Measurements from ENCODE around the gene TRAM2. TPM values are rescaled to one million over a fixed set of nuclear protein-coding genes. Genes with fewer than 3 reads are reported as not detected.

The TRAM2 gene
- total RNA-seq, 1 donor from 2014 or later, result 320 TPM

GRCh38 chr6:52570291-52570700 is 6.6 kb downstream of the TRAM2 start:
- H3K9me3 Mint-ChIP-seq (ENCODE audit: unreplicated experiment), result no peaks in the 10 kb centered on the region
- H3K4me3 Mint-ChIP-seq (ENCODE audit: unreplicated experiment), result peak overlapping the region; percentile 93
- H3K27me3 Mint-ChIP-seq (ENCODE audit: unreplicated experiment), result no peaks in the 10 kb centered on the region
- H3K36me3 Mint-ChIP-seq (ENCODE audit: unreplicated experiment), result peaks cover 40% of the 10 kb centered on the region
- peak overlapping the region; percentile 91 for H3K27ac Mint-ChIP-seq (ENCODE audit: unreplicated experiment)
- DNase-seq (ENCODE audit: extremely low spot score, unreplicated experiment), result no peak
- TF ChIP-seq CTCF (IDR thresholded peaks at IDR 0.05), result no peak
- peaks cover 92% of the 10 kb centered on the region for H3K4me1 Mint-ChIP-seq (ENCODE audit: unreplicated experiment)

- no peaks in the 10 kb centered on the region for H3K27me3 Mint-ChIP-seq (ENCODE audit: unreplicated experiment)
- H3K9me3 Mint-ChIP-seq (ENCODE audit: unreplicated experiment), result no peaks in the 10 kb centered on the region
- H3K36me3 Mint-ChIP-seq (ENCODE audit: unreplicated experiment), result peaks cover 48% of the 10 kb centered on the region
- H3K27ac Mint-ChIP-seq (ENCODE audit: unreplicated experiment), result peak overlapping the region; percentile 91
- peak overlapping the region; percentile 56 for H3K4me3 Mint-ChIP-seq (ENCODE audit: unreplicated experiment)
- TF ChIP-seq CTCF (IDR thresholded peaks at IDR 0.05), result no peak
- DNase-seq (ENCODE audit: extremely low spot score, unreplicated experiment), result no peak
- peaks cover 99% of the 10 kb centered on the region for H3K4me1 Mint-ChIP-seq (ENCODE audit: unreplicated experiment)
These were observed 8.5 kb downstream of the TRAM2 start for GRCh38 chr6:52568320-52568719.

- Mint-ChIP-seq H3K27me3 (ENCODE audit: unreplicated experiment) (no peaks in the 10 kb centered on the region), H3K27ac (ENCODE audit: unreplicated experiment) (peak overlapping the region; percentile 91), H3K4me3 (ENCODE audit: unreplicated experiment) (peak overlapping the region; percentile 9), H3K4me1 (ENCODE audit: unreplicated experiment) (peaks cover 99% of the 10 kb centered on the region), H3K36me3 (ENCODE audit: unreplicated experiment) (peaks cover 52% of the 10 kb centered on the region), H3K9me3 (ENCODE audit: unreplicated experiment) (no peaks in the 10 kb centered on the region)
- TF ChIP-seq CTCF (IDR thresholded peaks at IDR 0.05), result no peak
- no peak for DNase-seq (ENCODE audit: extremely low spot score, unreplicated experiment)
These were observed 10.0 kb downstream of the TRAM2 start for GRCh38 chr6:52566853-52567279.

- Mint-ChIP-seq H3K4me1 (ENCODE audit: unreplicated experiment) (peaks cover 94% of the 10 kb centered on the region), H3K36me3 (ENCODE audit: unreplicated experiment) (peaks cover 47% of the 10 kb centered on the region), H3K27ac (ENCODE audit: unreplicated experiment) (peak overlapping the region; percentile 91), H3K27me3 (ENCODE audit: unreplicated experiment) (no peaks in the 10 kb centered on the region), H3K9me3 (ENCODE audit: unreplicated experiment) (no peaks in the 10 kb centered on the region), H3K4me3 (ENCODE audit: unreplicated experiment) (no peak overlapping the region)
- DNase-seq (ENCODE audit: extremely low spot score, unreplicated experiment), result no peak
- no peak for TF ChIP-seq CTCF (IDR thresholded peaks at IDR 0.05)
These were observed 10.7 kb downstream of the TRAM2 start for GRCh38 chr6:52566201-52566600.

GRCh38 chr6:52564856-52565255 is 12.0 kb downstream of the TRAM2 start:
- Mint-ChIP-seq H3K27ac (ENCODE audit: unreplicated experiment) (peak overlapping the region; percentile 91), H3K9me3 (ENCODE audit: unreplicated experiment) (no peaks in the 10 kb centered on the region), H3K4me1 (ENCODE audit: unreplicated experiment) (peaks cover 93% of the 10 kb centered on the region), H3K36me3 (ENCODE audit: unreplicated experiment) (peaks cover 45% of the 10 kb centered on the region), H3K4me3 (ENCODE audit: unreplicated experiment) (peak overlapping the region; percentile 28), H3K27me3 (ENCODE audit: unreplicated experiment) (no peaks in the 10 kb centered on the region)
- DNase-seq (ENCODE audit: extremely low spot score, unreplicated experiment), result no peak
- no peak for TF ChIP-seq CTCF (IDR thresholded peaks at IDR 0.05)
